ENCODE data around the gene SEC23B. TPM values are rescaled to one million over a fixed set of nuclear protein-coding genes. Genes with fewer than 3 reads are reported as not detected.

Gene SEC23B
- total and polyA plus RNA-seq, 10 of the 15 experiments (the other 5 are each of a cell fraction or from before 2014, with no cell fraction given) = 49.1 to 121 (median 75.6) TPM

DNA sequence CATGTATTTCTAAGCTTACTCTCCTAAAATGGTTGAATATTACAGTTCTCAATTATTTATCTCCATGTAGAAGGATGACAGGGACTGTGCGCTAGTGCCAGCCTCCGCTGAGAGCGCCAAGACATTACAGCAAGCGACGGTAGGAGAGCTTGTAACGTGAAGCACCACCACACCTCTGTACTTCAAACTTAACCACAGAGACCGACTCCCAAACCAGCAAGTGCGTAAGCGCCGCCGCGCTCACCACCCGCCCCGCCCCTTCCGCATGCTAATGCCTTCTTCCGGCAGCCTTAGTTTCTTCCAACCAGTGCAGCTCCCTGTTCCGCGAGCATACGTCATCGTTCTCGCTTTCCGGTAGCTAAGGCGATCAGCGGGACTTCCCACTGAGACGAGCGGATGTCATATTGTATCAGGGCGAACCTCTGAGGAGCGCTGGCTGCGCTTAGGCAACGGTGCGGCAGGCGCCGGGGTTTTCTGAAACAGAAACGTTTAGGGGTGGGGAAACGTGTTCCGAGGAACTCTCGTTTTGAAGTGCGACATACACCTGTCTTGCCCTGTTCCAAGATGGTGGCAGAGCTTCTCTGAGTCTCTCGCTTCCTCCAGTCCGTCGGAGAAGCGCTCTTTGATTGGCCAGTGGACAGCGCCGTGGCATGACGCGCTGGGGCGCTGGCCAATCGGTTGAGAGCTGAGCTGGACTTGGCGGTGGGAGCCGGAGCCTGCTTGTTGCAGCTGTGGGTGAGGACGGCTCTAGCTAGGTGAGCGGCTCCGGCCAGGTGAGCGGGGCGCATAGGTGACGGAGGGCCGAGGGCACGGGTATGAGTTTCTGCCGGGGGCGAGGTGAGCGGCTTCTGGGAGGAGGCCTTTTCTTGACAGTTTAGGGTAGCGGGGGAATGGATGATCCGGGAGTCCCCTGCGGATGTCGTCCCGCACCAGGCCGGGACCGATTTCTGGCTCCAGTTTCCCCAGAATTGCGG lies at the start of gene SEC23B (continued):
- TF ChIP-seq NRF1 (conservative IDR thresholded peaks at IDR 0.05; ENCODE audit: low read depth, low read length) = 0 out of 2 replicates have a peak, but pooled peaks have one; percentile 1
- TF ChIP-seq ZNF24 (IDR thresholded peaks at IDR 0.05) = no peak
- TF ChIP-seq, protein P1, sequence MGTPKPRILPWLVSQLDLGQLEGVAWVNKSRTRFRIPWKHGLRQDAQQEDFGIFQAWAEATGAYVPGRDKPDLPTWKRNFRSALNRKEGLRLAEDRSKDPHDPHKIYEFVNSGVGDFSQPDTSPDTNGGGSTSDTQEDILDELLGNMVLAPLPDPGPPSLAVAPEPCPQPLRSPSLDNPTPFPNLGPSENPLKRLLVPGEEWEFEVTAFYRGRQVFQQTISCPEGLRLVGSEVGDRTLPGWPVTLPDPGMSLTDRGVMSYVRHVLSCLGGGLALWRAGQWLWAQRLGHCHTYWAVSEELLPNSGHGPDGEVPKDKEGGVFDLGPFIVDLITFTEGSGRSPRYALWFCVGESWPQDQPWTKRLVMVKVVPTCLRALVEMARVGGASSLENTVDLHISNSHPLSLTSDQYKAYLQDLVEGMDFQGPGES (IDR thresholded peaks at IDR 0.05) = no peak
- TF ChIP-seq IKZF2 (IDR thresholded peaks at IDR 0.05) = peak; percentile 46 to 55; a peak in 3 of 4 replicates
- TF ChIP-seq SMAD5 (IDR thresholded peaks at IDR 0.05; ENCODE audit: low read depth) = peak; percentile 73
- TF ChIP-seq ZNF622 (IDR thresholded peaks at IDR 0.05) = no peak
- TF ChIP-seq BACH1 (IDR thresholded peaks at IDR 0.05; ENCODE audit: borderline replicate concordance) = peak; percentile 75
- 0 out of 3 replicates have a peak, but pooled peaks of 1 of the 2 experiments have one; percentile 5 for TF ChIP-seq EGR1 (IDR thresholded peaks at IDR 0.05; ENCODE audit: borderline replicate concordance in 1 of 2, low read depth in 2 of 2, low read length in 2 of 2)
- TF ChIP-seq CREM (IDR thresholded peaks at IDR 0.05; ENCODE audit: low read depth) = peak; percentile 90
- no peak for TF ChIP-seq SUPT20H (IDR thresholded peaks at IDR 0.05; ENCODE audit: borderline replicate concordance, control insufficient read depth, low read depth, low read length)
- no peak for TF ChIP-seq SUZ12 (IDR thresholded peaks at IDR 0.05; ENCODE audit: unreplicated experiment)
- no peak for TF ChIP-seq HDAC2 (IDR thresholded peaks at IDR 0.05)
- TF ChIP-seq RFX5 (IDR thresholded peaks at IDR 0.05; ENCODE audit: low read depth, low read length) = peak; percentile 86
- TF ChIP-seq HDGF (IDR thresholded peaks at IDR 0.05) = peak; percentile 69; the same call in 1 of the 2 replicates
- no peak for TF ChIP-seq NFYA (IDR thresholded peaks at IDR 0.05; ENCODE audit: borderline replicate concordance, low read depth, low read length)
- TF ChIP-seq MEF2B (IDR thresholded peaks at IDR 0.05; ENCODE audit: partially characterized antibody, poor library complexity, severe bottlenecking) = no peak
- TF ChIP-seq SRF (IDR thresholded peaks at IDR 0.05; ENCODE audit: low read depth in 2 of 2, low read length in 2 of 2) = no peak
- peak; percentile 92 for TF ChIP-seq RELA (IDR thresholded peaks at IDR 0.05; ENCODE audit: borderline replicate concordance, partially characterized antibody)
- no peak for TF ChIP-seq YBX1 (IDR thresholded peaks at IDR 0.05)
- TF ChIP-seq BCL11A (IDR thresholded peaks at IDR 0.05; ENCODE audit: low read depth, low read length) = no peak; the same call in 1 of the 2 replicates
- TF ChIP-seq, protein P2, sequence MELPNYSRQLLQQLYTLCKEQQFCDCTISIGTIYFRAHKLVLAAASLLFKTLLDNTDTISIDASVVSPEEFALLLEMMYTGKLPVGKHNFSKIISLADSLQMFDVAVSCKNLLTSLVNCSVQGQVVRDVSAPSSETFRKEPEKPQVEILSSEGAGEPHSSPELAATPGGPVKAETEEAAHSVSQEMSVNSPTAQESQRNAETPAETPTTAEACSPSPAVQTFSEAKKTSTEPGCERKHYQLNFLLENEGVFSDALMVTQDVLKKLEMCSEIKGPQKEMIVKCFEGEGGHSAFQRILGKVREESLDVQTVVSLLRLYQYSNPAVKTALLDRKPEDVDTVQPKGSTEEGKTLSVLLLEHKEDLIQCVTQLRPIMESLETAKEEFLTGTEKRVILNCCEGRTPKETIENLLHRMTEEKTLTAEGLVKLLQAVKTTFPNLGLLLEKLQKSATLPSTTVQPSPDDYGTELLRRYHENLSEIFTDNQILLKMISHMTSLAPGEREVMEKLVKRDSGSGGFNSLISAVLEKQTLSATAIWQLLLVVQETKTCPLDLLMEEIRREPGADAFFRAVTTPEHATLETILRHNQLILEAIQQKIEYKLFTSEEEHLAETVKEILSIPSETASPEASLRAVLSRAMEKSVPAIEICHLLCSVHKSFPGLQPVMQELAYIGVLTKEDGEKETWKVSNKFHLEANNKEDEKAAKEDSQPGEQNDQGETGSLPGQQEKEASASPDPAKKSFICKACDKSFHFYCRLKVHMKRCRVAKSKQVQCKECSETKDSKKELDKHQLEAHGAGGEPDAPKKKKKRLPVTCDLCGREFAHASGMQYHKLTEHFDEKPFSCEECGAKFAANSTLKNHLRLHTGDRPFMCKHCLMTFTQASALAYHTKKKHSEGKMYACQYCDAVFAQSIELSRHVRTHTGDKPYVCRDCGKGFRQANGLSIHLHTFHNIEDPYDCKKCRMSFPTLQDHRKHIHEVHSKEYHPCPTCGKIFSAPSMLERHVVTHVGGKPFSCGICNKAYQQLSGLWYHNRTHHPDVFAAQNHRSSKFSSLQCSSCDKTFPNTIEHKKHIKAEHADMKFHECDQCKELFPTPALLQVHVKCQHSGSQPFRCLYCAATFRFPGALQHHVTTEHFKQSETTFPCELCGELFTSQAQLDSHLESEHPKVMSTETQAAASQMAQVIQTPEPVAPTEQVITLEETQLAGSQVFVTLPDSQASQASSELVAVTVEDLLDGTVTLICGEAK (IDR thresholded peaks at IDR 0.05; ENCODE audit: borderline replicate concordance) = peak; percentile 84
- peak; percentile 56; the same call in 1 of the 2 replicates for TF ChIP-seq MYB (IDR thresholded peaks at IDR 0.05; ENCODE audit: borderline replicate concordance, low read depth, low read length)
- TF ChIP-seq SMARCA5 (IDR thresholded peaks at IDR 0.05) = 0 out of 2 replicates have a peak, but pooled peaks have one; percentile 21
